H1 (cell line): ENCODE measurements around the gene STK39.

ENCODE experiments used
- CBX5 ChIP-seq: fragments of 300-800, 300-1000 bp; sonication (generic); IDR thresholded peaks from 2 replicates; pipeline ENCODE4 v1.7.1; 2016; ENCODE audit warnings: antibody characterized with exemption, low read length, low read depth
- EZH2 ChIP-seq: fragments of 200-600 bp; sonication (generic); IDR thresholded peaks from 2 replicates; pipeline ENCODE4 v1.7.1; 2012; ENCODE audit warnings: low read depth, mild to moderate bottlenecking, moderate library complexity, low read length, inconsistent platforms; ENCODE audit not compliant: severe bottlenecking
- FOSL1 ChIP-seq: IDR thresholded peaks from 2 replicates; pipeline ENCODE4 v1.6.1; 2011; ENCODE audit warnings: mild to moderate bottlenecking, low read depth, low read length, moderate library complexity; ENCODE audit not compliant: insufficient read depth
- GABPA ChIP-seq: IDR thresholded peaks from 2 replicates; pipeline ENCODE4 v1.6.1; 2011; ENCODE audit warnings: mild to moderate bottlenecking, low read length, moderate library complexity, borderline replicate concordance; ENCODE audit not compliant: insufficient read depth
- GTF2F1 ChIP-seq: IDR thresholded peaks from 2 replicates; pipeline ENCODE4 v1.6.1; 2012; ENCODE audit warnings: low read depth, low read length, improper control_type of control experiment, borderline replicate concordance
- MAX ChIP-seq: IDR thresholded peaks from 2 replicates; pipeline ENCODE4 v1.6.1; 2012; ENCODE audit warnings: inconsistent platforms
- PHF8 ChIP-seq: fragments of 200-600 bp; sonication (generic); conservative IDR thresholded peaks from 2 replicates; pipeline ENCODE4 v1.7.1; 2012; ENCODE audit warnings: low read depth, mild to moderate bottlenecking, inconsistent platforms, low read length, moderate library complexity
- SIN3A ChIP-seq, 2 experiments: IDR thresholded peaks in 1 of 2; conservative IDR thresholded peaks in 1 of 2; 2 replicates each; pipeline ENCODE4 v1.6.1; 2011 to 2012; ENCODE audit warnings: low read length in 2 of 2, improper control_type of control experiment in 1 of 2, low read depth in 1 of 2, mild to moderate bottlenecking in 1 of 2
- SP1 ChIP-seq: IDR thresholded peaks from 2 replicates; pipeline ENCODE4 v1.6.1; 2011; ENCODE audit warnings: low read depth, low read length
- SP2 ChIP-seq: IDR thresholded peaks from 2 replicates; pipeline ENCODE4 v1.6.1; 2012; ENCODE audit warnings: mild to moderate bottlenecking, low read length, inconsistent platforms
- TAF1 ChIP-seq: IDR thresholded peaks from 2 replicates; pipeline ENCODE4 v1.6.1; 2011; ENCODE audit warnings: mild to moderate bottlenecking, low read depth, low read length
- TF ChIP-seq, protein P1 (sequence below), 3 experiments: IDR thresholded peaks; 1 replicate in 2 of 3; 2 replicates in 1 of 3; pipeline versions ENCODE4 v1.5.1 to v1.6.1; 2011; ENCODE audit warnings: low read length in 3 of 3, mild to moderate bottlenecking in 3 of 3, inconsistent platforms in 2 of 3, low read depth in 1 of 3, moderate library complexity in 1 of 3; ENCODE audit not compliant: insufficient read depth in 1 of 3; ENCODE audit errors: control extremely low read depth in 1 of 3

DNA sequence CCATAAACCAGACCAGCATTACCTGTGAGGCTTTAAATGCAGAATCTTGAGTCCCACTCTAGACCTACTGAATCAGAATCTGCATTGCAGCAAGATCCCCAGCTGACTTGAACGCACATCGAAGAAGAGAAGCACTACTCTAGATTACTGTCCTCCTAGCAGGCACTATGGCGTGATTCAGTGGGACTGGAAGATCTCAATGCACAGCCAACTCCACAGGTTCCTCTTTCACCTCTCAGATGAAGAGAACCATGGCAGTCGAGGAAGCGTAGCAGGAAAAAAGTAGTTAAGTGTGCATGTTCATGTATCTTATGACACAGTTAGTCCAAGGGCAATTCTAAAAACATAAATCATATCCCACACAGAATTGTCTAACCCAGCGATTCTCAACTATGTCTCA is 97.4 kb downstream of the STK39 start:
- TF ChIP-seq GTF2F1 (no peak), PHF8 (no peak), SP2 (no peak), EZH2 (no peak), TAF1 (no peak), SP1 (no peak), MAX (no peak), CBX5 (no peak), SIN3A (conservative IDR thresholded peaks at IDR 0.05 in 1 of 2, IDR thresholded peaks at IDR 0.05 in 1 of 2; ENCODE audit: low read depth in 1 of 2, low read length in 2 of 2) (no peak), GABPA (no peak), FOSL1 (no peak)
- TF ChIP-seq, protein P1, sequence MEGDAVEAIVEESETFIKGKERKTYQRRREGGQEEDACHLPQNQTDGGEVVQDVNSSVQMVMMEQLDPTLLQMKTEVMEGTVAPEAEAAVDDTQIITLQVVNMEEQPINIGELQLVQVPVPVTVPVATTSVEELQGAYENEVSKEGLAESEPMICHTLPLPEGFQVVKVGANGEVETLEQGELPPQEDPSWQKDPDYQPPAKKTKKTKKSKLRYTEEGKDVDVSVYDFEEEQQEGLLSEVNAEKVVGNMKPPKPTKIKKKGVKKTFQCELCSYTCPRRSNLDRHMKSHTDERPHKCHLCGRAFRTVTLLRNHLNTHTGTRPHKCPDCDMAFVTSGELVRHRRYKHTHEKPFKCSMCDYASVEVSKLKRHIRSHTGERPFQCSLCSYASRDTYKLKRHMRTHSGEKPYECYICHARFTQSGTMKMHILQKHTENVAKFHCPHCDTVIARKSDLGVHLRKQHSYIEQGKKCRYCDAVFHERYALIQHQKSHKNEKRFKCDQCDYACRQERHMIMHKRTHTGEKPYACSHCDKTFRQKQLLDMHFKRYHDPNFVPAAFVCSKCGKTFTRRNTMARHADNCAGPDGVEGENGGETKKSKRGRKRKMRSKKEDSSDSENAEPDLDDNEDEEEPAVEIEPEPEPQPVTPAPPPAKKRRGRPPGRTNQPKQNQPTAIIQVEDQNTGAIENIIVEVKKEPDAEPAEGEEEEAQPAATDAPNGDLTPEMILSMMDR (IDR thresholded peaks at IDR 0.05; ENCODE audit: control extremely low read depth in 1 of 3, insufficient read depth in 1 of 3, low read depth in 1 of 3, low read length in 3 of 3), result no peak
